SK-N-SH (cell line): ENCODE results near the gene MED7.

Experiments used
- CTCF ChIP-seq: fragments of 200-600 bp; sonication (generic); IDR thresholded peaks from 2 replicates; pipeline ENCODE4 v1.6.1; 2017; ENCODE audit warnings: antibody characterized with exemption, mild to moderate bottlenecking, moderate library complexity
- EZH2phosphoT487 ChIP-seq: fragments of 200-600 bp; sonication (generic); IDR thresholded peaks from 2 replicates; pipeline ENCODE4 v1.6.1; 2017; ENCODE audit warnings: low read depth, mixed run types, mild to moderate bottlenecking, antibody characterized with exemption, moderate library complexity, borderline replicate concordance
- GABPA ChIP-seq: IDR thresholded peaks from 2 replicates; pipeline ENCODE4 v1.4.0; 2012; ENCODE audit warnings: low read depth, mild to moderate bottlenecking
- NFIC ChIP-seq: IDR thresholded peaks from 2 replicates; pipeline ENCODE4 v1.4.0; 2012; ENCODE audit warnings: borderline replicate concordance
- NRF1 ChIP-seq: IDR thresholded peaks from 2 replicates; pipeline ENCODE4 v1.6.1; 2012; ENCODE audit warnings: low read depth, mild to moderate bottlenecking, low read length
- PBX3 ChIP-seq: IDR thresholded peaks from 2 replicates; pipeline ENCODE4; 2012
- REST ChIP-seq: IDR thresholded peaks from 2 replicates; pipeline ENCODE4 v1.6.1; 2012; ENCODE audit warnings: mild to moderate bottlenecking, low read depth, low read length, moderate library complexity
- RFX5 ChIP-seq: IDR thresholded peaks from 2 replicates; pipeline ENCODE4 v1.6.1; 2012; ENCODE audit warnings: mild to moderate bottlenecking, improper control_type of control experiment, low read length
- RXRA ChIP-seq: IDR thresholded peaks from 2 replicates; pipeline ENCODE4 v1.4.0; 2012; ENCODE audit warnings: low read depth, mild to moderate bottlenecking, borderline replicate concordance
- SIN3A ChIP-seq: IDR thresholded peaks from 2 replicates; pipeline ENCODE4 v1.6.1; 2012; ENCODE audit warnings: low read depth, mild to moderate bottlenecking, low read length, moderate library complexity, borderline replicate concordance
- TCF12 ChIP-seq: IDR thresholded peaks from 2 replicates; pipeline ENCODE4 v1.4.0; 2012

DNA sequence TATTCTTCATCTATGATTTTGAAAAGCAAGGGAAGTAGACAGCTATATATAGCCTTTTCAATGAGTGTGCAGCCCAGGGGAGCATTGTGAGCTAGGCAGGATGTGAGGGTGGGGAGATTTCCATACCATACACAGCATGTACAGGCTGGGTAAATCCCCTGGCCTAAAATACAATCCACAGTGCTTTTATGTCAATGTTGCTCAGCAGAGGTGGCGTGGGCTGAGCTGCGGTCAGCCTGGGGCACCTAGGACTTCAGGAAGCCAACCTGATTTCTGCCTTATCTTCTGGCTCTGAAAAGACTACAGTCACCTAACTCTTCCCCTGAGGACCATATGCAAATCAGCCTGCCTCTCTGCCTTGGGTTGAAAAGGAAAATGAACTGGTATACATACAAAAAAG lies 29.7 kb upstream of the MED7 start:
- no peak for TF ChIP-seq CTCF
- TF ChIP-seq RXRA: no peak
- no peak for TF ChIP-seq REST
- no peak for TF ChIP-seq TCF12
- TF ChIP-seq NRF1: no peak
- no peak for TF ChIP-seq SIN3A
- TF ChIP-seq EZH2phosphoT487: no peak
- TF ChIP-seq RFX5: no peak
- no peak for TF ChIP-seq PBX3
- TF ChIP-seq GABPA: no peak
- no peak for TF ChIP-seq NFIC
